GM18867 (cell line): ENCODE data around the gene PDK4.

Source experiments
- ATAC-seq: cut with Tn5 transposase; IDR thresholded peaks from one replicate; pipeline ENCODE4 v1.9.1; 2021; ENCODE audit warnings: mild to moderate bottlenecking, moderate library complexity; ENCODE audit not compliant: unreplicated experiment

The PDK4 gene

DNA sequence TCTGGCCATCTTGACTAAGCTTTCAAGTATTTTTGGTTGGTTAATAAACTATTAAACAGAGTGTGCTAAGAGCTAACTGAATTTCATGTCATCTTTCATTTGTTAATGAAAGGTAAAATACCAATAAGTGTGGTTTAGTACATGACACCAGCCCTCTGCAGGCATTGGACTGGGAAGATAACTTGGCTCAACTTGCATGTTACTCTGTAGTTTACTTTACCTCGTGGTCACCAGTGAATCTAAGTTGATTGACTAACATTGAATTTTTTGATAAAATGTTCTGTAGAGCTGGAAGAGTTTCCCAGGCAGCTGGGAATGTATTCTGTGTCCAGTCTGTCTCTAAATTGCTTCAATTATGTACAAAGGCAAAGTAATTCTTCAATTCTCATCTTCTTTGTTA is 60.7 kb downstream of the PDK4 start:
- no peak for ATAC-seq

DNA sequence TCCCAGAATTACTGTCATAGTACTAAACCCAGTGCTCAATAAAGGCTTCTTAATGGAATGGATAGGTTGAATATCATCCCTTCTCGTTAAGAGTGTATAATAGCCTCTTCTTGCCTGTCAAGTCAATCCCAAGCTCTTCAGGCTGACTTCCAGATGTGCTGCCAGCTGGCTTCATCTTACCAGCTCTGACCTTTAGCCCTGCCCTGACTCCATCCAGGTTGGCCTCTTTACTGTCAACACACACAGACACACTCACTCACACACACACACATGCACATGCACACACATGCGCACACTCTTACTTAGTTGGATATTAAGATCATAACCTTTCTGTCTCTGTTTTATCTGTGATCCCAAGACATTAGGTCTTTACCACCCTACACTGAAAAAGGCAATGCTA is 61.5 kb downstream of the PDK4 start:
- no peak for ATAC-seq
